Loucy (cell line): ENCODE data around the gene TNPO1.

Experiments used
- EZH2phosphoT487 ChIP-seq: fragments of 200-600 bp; IDR thresholded peaks from 2 replicates; pipeline ENCODE4 v1.6.1; 2018; ENCODE audit warnings: antibody characterized with exemption, mild to moderate bottlenecking, moderate library complexity, borderline replicate concordance
- TF ChIP-seq, protein P1 (sequence below): fragments of 200-600 bp; sonication (generic); conservative IDR thresholded peaks from 2 replicates; pipeline ENCODE4 v1.5.1; 2014; ENCODE audit warnings: mild to moderate bottlenecking, antibody characterized with exemption, low read length

GRCh38 chr5:72925336-72926010 lies 109.0 kb downstream of the TNPO1 start:
- TF ChIP-seq, protein P1, sequence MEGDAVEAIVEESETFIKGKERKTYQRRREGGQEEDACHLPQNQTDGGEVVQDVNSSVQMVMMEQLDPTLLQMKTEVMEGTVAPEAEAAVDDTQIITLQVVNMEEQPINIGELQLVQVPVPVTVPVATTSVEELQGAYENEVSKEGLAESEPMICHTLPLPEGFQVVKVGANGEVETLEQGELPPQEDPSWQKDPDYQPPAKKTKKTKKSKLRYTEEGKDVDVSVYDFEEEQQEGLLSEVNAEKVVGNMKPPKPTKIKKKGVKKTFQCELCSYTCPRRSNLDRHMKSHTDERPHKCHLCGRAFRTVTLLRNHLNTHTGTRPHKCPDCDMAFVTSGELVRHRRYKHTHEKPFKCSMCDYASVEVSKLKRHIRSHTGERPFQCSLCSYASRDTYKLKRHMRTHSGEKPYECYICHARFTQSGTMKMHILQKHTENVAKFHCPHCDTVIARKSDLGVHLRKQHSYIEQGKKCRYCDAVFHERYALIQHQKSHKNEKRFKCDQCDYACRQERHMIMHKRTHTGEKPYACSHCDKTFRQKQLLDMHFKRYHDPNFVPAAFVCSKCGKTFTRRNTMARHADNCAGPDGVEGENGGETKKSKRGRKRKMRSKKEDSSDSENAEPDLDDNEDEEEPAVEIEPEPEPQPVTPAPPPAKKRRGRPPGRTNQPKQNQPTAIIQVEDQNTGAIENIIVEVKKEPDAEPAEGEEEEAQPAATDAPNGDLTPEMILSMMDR: no peak
- no peak for TF ChIP-seq EZH2phosphoT487
